GM18873 (cell line): Measurements from ENCODE around the gene GPX1.
"Not testable (repeated sequence)": the region's sequence is repeated elsewhere in the genome, so short reads cannot be mapped to it uniquely, and the experiment has no call there.

Experiments used
- ATAC-seq: cut with Tn5 transposase; IDR thresholded peaks from one replicate; pipeline ENCODE4 v1.9.1; 2021; ENCODE audit warnings: mild to moderate bottlenecking, moderate library complexity, moderate number of reproducible peaks; ENCODE audit not compliant: unreplicated experiment, low FRiP score

GPX1 gene

GRCh38 chr3:49358217-49358883, at the start of gene GPX1:
Gene GPX1, minus strand, starts transcription at chr3:49358353. Its CDS starts 75 bp downstream, at chr3:49358278.
- peak; percentile 82 for ATAC-seq

- no peak for ATAC-seq
These were observed 48.7 kb upstream of the GPX1 start for GRCh38 chr3:49406571-49407565.

GRCh38 chr3:49405570-49405969, 47.4 kb upstream of the GPX1 start:
- ATAC-seq, result not testable (repeated sequence)

DNA sequence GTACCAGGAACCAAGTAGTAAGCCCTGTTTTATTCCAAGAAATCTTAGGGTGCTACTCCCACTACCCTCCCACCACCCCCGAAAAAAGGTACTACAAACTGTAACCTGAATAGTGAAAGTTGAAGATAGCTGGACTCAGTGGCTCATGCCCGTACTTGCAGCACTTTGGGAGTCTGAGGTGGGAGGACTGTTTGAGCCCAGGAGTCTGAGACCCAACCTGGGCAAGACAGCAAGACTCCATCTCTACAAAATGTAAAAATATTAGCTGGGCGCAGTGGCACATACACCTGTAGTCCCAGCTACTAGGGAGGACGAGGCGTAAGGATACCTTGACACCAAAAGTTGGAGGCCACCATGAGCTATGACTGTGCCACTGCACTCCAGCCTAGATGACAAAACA, 45.7 kb upstream of the GPX1 start:
- ATAC-seq, result no peak

- no peak for ATAC-seq
These were observed 43.6 kb upstream of the GPX1 start for GRCh38 chr3:49401766-49402165.

DNA sequence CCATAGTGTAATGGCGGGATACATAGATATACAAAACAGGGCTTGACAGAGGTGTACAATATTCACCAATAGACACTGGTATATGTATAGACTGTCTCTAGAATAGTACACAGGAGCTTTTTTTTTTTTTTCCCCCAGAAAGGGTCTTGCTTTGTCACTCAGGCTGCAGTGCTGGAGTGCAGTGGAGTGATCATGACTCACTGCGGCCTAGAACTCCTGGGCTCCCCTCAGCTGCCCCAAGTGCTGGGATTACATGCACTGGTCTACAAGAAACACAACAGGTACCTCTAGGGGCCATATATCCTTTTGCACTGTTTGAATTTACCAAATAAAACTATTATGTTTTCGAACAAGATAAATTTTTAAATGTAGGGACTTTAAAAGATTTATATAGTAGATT, 41.3 kb upstream of the GPX1 start:
- ATAC-seq, result no peak

GRCh38 chr3:49397470-49397869, 39.3 kb upstream of the GPX1 start:
- no peak for ATAC-seq

DNA sequence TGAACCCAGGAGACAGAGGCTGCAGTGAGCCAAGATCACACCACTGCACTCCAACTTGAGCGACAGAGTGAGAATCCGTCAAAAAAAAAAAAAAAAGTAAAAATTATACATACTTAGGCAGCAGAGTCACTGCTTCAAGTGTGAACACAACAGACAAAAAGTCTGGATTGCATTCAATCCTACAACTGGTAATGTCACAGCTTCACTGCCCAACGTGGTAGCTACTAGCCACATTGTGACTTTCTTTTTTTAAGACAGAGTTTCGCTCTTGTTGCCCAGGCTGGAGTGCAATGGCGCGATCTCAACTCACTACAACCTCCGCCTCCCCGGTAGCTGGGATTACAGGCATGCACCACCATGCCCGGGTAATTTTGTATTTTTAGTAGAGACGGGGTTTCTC, 33.2 kb upstream of the GPX1 start:
- ATAC-seq, result not testable (repeated sequence)

DNA sequence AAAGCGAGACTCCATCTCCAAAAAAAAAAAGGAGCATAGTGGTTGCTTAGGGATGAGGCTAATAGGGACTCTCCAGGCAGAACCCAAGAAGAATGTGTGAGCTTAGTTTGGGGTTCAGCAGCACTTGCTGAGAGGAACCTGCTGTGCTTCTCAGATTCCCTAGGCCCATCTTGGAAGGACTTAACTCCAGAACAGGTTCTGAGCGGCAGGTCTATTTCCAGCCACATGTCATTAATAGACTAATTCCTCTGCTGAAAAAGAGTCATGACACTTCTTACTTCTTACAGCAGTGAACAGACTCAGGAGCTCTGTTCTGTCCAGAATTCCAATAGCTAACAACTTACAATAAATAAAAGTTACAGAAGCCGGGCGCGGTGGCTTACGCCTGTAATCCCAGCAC, 31.1 kb upstream of the GPX1 start:
- ATAC-seq, result no peak

DNA sequence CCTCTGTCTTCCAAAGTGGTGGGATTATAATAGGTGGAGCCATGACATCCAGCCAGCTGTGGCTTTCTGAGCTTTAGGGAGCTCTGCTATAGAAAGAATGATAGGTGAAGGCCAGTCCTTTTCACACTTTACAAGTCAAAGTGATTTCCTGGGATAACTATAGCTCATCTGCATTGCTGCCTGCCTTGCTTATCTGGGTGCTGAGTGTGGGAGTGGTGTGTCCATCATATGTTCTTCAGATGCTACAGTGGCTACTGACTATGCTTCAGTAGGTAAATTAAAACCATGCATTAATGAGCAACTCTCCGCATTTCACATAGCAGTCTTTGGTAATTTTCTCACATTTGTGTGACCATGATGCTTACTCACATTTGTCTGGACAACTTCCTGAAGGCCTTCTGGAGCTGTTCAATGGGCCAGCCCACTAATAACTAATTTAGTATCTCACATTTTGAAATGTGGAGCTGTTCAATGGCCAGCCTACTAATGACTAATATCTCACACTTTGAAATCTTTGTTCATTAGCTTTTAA, 30.2 kb upstream of the GPX1 start:
- no peak for ATAC-seq

DNA sequence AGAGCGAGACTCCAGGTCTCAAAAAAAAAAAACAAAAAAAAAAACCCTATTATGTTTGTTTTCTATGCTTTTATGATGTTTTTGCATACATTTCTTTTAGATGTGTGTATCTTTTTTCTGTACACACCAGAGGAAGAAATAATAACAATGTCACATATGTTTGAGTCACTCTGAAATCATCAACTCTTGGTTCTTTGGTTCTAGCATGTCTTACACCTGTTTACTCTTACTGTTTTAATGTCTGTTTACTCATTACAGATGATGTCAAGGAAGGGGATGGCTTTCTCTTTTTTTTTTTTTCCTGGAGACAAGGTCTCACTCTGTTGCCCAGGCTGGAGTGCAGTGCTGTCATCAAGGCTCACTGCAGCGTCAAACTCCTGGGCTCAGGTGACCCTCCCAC, 29.6 kb upstream of the GPX1 start:
- no peak for ATAC-seq

GRCh38 chr3:49386056-49386756, 28.1 kb upstream of the GPX1 start:
- ATAC-seq, result no peak

- ATAC-seq, result no peak
These were observed 27.5 kb upstream of the GPX1 start for GRCh38 chr3:49385617-49386016.

DNA sequence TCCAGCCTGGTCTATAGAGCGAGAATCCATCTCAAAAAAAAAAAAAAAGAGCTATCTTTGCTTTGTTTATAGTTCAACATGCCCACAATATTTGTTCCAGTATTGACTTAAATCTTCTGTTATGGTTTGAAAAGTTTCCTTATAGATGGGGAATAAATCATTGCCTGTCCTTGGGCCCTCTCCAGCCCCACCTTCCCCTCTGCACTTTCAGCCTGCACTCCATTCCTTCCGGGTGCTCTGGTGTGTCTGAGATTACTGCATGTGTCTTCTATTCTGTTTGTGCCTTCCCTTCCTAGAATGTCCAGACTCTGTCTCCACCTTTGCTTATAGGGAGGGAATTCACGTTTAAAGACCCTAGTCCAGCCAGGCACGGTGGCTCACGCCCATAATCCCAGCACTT, 25.2 kb upstream of the GPX1 start:
- ATAC-seq, result no peak

DNA sequence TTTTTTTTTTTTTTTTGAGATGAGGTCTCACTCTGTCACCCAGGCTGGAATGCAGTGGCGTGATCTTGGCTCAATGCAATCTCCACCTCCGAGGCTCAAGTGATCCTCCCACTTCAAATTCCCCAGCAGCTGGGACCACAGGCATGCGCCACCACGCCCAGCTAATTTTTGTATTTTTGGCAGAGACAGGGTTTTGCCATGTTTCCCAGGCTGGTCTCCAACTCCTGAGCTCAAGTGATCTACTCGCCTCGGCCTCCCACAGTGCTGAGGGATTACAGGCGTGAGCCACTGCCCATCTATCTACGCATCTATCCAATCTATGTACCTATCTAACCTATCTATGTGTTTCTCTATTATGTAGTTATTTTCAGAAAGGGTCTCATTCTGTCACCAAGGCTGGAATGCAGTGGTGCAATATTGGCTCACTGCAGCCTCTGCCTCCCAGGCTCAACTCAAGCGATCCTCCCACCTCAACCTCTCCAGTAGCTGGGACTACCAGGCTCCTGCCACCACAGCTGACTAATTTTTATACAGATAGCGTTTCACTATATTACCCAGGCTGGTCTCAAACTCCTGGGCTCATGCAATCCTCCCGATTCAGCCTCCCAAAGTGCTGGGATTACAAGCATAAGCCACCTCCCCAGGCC, 20.2 kb upstream of the GPX1 start:
- no peak for ATAC-seq

DNA sequence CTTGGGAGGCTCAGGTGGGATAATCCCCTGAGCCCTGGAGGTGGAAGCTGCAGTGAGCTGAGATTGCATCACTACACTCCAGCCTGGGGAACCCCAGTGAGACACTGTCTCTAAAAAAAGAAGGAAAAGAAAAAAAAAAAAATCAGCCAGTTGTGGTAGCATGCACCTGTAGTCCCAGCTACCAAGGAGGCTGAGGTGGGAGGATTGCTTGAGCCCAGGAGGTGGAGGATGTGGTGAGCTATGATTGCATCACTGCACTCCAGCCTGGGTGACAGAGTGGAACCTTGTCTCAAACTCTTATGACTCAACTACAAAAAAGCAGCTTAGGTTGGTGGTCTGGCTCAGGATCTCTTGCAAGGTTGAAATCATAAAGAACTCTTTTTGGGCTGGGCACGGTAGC, 19.3 kb upstream of the GPX1 start:
- no peak for ATAC-seq

DNA sequence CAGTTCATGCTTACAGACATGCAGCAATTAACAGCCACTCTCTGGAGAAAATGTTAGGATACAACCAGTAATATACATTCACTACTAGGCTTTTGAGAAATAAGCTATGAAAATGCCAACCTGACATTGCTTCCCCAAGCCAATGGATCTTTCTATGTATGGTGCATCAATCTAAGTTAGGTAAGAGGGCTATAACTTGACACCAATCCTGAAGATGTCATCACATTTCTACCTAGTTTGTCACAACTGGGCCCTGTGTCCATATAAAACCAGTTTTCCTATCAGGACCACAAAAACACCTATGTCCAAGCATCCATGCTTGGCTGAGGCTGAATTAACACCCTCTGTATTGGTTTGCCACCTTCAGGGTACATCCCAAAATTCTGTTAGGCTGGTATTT, 13.8 kb upstream of the GPX1 start:
- ATAC-seq, result no peak

DNA sequence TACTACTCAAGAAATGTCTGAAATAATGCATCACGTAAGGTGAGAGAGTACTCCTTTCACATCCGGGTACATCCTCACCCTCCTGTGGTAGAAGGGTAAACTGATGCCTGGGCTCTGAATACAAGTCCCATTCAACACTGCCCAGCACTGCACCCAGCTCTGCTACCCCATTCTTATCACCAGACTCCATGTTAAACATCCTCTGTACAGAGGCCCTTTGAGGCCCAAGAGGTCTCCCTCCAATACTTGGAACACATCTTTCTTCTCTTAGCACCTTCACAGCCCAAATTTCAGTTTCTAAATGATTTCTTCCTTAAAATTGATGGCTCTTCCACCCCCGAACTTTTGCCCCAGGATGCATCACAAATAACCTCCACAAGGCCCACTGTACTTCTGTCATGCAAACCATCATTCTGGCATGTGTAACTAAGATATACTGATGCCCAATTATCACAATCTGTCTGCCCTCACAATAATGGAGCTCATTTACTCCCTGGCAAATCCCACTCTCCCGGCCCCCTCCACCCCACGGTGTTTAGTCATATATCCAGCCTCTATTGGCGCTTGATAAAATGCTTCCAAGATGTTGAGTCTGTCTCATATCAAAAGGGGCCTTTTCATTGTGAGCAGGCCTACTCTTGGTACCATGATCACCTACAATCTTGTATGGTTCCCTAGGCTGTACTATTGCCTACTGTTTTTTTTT, 12.6 kb upstream of the GPX1 start:
- ATAC-seq, result no peak

- ATAC-seq, result no peak
These were observed 4.4 kb upstream of the GPX1 start for GRCh38 chr3:49362561-49362960.

- no peak for ATAC-seq
These were observed 1.5 kb upstream of the GPX1 start for GRCh38 chr3:49359623-49360022.
